HG03045 (cell line): ENCODE measurements around the gene TMA16.
A peak's percentile ranks its signal among the peaks of the same experiment; 100 is the strongest.

Source experiments
- ATAC-seq: cut with Tn5 transposase; IDR thresholded peaks from one replicate; pipeline ENCODE4 v1.9.1; 2021; ENCODE audit warnings: mild to moderate bottlenecking, moderate library complexity; ENCODE audit not compliant: unreplicated experiment

Gene TMA16

GRCh38 chr4:163558539-163559044 lies 64.1 kb downstream of the TMA16 start:
- ATAC-seq = peak; percentile 45

DNA sequence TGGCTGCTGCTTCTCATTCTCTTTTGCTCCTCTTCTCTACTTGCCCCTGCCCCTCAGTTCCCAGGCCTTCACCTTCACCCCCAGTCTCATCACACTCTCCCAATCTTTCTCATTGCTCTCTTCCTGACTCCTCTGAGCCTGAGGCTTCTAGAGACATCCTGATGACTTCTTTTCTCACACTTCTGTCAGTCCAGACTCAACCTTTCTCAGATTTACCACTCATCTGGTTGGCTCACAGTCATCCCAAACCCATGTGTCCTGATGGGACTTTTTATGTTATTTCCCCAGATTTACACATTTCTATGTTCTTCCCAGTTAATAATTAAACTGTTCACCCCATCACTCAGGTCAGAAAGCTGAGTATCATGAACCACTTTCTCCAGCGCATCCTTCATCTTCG lies 68.0 kb downstream of the TMA16 start:
- no peak for ATAC-seq

GRCh38 chr4:163563592-163563991 lies 69.1 kb downstream of the TMA16 start:
- no peak for ATAC-seq

DNA sequence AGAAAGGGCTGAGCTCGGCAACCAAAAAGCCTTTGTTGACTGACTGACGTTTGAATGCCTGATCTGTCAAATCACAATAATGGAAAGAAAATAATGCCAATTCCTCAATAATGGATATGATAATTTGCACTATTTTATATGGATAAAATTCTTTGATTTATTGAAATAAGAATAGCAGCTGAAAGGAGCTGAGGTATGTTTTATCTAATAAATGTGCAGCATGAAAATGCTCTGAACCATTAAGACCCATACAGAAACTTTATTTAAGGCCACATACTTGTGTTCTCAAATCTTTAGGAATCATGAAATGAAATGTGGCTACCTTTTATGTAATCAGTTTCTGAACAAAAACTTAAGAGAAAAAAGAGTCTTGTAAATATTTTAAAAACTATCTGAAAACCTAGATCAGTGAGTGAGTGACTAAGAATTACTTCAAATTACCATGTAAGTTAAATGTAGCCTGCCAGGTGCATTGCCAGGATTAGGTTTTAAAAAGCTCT lies 69.8 kb downstream of the TMA16 start:
- no peak for ATAC-seq

- ATAC-seq = no peak
These were observed 71.0 kb downstream of the TMA16 start for GRCh38 chr4:163565226-163566135.

DNA sequence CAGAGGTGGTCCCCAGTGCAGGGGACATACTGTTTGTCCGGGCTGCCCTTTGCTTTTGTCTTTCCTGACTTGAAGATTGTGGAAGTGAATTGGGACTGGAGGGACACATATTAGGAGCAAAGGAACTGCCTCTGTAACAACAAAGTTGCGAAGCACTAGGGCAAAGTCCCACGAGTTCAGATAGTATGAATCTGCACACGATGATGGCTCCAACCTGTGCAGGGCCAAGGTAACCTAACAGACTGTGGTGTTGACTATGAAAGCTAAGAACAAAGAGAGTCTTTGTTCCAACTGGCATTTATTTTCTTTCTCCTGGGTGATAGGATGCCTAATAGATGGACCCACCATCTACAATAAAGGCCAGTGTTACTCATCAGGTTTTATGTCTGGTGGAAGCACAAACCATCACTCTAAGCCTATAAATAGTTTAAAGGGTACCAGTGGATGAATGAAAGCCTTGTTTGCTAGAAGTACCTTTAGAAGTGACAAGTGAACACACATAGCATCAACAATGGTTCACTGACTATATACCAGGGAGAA lies 71.8 kb downstream of the TMA16 start:
- no peak for ATAC-seq

GRCh38 chr4:163568843-163569242 lies 74.4 kb downstream of the TMA16 start:
- ATAC-seq = peak; percentile 76
